ENCODE results near the gene STARD13.

DNA sequence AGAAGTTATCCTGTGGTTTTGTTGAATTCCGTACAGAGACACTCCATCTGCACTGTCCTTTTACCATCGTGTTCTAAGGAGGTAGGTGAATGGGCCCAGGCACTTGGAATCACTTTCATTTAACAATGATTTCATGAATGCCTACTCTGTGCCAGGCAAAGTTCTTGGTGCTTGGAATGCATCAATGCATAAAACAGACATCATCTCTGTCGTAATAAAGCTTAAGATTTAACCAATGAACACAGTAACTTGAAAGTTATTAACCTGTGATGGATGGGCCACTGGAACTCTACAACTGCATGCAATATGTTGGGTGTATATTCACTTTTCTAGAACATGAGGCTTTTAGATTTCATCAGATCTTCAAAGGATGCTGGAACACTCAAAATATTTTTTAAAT, 14.1 kb upstream of the STARD13 start:
- no peak for TF ChIP-seq EP300 (IDR thresholded peaks at IDR 0.05)
- TF ChIP-seq, protein P1, sequence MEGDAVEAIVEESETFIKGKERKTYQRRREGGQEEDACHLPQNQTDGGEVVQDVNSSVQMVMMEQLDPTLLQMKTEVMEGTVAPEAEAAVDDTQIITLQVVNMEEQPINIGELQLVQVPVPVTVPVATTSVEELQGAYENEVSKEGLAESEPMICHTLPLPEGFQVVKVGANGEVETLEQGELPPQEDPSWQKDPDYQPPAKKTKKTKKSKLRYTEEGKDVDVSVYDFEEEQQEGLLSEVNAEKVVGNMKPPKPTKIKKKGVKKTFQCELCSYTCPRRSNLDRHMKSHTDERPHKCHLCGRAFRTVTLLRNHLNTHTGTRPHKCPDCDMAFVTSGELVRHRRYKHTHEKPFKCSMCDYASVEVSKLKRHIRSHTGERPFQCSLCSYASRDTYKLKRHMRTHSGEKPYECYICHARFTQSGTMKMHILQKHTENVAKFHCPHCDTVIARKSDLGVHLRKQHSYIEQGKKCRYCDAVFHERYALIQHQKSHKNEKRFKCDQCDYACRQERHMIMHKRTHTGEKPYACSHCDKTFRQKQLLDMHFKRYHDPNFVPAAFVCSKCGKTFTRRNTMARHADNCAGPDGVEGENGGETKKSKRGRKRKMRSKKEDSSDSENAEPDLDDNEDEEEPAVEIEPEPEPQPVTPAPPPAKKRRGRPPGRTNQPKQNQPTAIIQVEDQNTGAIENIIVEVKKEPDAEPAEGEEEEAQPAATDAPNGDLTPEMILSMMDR (IDR thresholded peaks at IDR 0.05), result no peak
- no peak for TF ChIP-seq POLR2A (IDR thresholded peaks at IDR 0.05)

All from stomach (tissue), 4 donors.